ENCODE results near the gene MBD3L2.

DNA sequence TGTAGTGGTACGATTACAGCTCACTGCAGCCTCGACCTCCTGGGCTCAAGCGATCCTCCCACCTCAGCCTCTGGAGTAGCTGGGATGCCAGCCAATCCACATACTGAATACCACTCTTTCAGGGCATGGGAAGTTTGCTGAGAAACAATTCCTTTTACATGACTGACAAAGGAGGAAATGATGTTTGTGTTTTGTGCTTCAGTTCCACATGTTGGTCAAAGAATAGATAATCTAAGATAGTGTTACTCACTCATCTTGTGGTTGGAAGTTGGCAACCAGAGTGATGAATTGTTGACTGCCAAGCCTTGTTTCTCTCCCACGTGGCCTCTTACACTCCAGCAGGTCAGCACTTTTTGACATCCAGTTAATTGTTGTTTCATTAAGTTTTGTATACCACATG, 35.4 kb upstream of the MBD3L2 start:
- TF ChIP-seq ESRRA (CRISPR knock-in tag; IDR thresholded peaks at IDR 0.05; ENCODE audit: borderline replicate concordance): no peak
- TF ChIP-seq, protein P1, sequence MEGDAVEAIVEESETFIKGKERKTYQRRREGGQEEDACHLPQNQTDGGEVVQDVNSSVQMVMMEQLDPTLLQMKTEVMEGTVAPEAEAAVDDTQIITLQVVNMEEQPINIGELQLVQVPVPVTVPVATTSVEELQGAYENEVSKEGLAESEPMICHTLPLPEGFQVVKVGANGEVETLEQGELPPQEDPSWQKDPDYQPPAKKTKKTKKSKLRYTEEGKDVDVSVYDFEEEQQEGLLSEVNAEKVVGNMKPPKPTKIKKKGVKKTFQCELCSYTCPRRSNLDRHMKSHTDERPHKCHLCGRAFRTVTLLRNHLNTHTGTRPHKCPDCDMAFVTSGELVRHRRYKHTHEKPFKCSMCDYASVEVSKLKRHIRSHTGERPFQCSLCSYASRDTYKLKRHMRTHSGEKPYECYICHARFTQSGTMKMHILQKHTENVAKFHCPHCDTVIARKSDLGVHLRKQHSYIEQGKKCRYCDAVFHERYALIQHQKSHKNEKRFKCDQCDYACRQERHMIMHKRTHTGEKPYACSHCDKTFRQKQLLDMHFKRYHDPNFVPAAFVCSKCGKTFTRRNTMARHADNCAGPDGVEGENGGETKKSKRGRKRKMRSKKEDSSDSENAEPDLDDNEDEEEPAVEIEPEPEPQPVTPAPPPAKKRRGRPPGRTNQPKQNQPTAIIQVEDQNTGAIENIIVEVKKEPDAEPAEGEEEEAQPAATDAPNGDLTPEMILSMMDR (IDR thresholded peaks at IDR 0.05): no peak
- TF ChIP-seq FOXK1 (CRISPR knock-in tag; IDR thresholded peaks at IDR 0.05): no peak
- no peak for TF ChIP-seq ZNF219 (CRISPR knock-in tag; IDR thresholded peaks at IDR 0.05; ENCODE audit: borderline replicate concordance)
- TF ChIP-seq, protein P2, sequence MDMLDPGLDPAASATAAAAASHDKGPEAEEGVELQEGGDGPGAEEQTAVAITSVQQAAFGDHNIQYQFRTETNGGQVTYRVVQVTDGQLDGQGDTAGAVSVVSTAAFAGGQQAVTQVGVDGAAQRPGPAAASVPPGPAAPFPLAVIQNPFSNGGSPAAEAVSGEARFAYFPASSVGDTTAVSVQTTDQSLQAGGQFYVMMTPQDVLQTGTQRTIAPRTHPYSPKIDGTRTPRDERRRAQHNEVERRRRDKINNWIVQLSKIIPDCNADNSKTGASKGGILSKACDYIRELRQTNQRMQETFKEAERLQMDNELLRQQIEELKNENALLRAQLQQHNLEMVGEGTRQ (CRISPR knock-in tag; IDR thresholded peaks at IDR 0.05): no peak
- TF ChIP-seq GABPB1 (CRISPR knock-in tag; IDR thresholded peaks at IDR 0.05): no peak
- TF ChIP-seq SMAD3 (CRISPR knock-in tag; IDR thresholded peaks at IDR 0.05; ENCODE audit: borderline replicate concordance): no peak
- no peak for TF ChIP-seq NR2C2 (CRISPR knock-in tag; IDR thresholded peaks at IDR 0.05)
- TF ChIP-seq CREB1 (CRISPR knock-in tag; IDR thresholded peaks at IDR 0.05): no peak
- TF ChIP-seq, protein P3, sequence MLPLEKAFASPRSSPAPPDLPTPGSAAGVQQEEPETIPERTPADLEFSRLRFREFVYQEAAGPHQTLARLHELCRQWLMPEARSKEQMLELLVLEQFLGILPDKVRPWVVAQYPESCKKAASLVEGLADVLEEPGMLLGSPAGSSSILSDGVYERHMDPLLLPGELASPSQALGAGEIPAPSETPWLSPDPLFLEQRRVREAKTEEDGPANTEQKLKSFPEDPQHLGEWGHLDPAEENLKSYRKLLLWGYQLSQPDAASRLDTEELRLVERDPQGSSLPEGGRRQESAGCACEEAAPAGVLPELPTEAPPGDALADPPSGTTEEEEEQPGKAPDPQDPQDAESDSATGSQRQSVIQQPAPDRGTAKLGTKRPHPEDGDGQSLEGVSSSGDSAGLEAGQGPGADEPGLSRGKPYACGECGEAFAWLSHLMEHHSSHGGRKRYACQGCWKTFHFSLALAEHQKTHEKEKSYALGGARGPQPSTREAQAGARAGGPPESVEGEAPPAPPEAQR (CRISPR knock-in tag; IDR thresholded peaks at IDR 0.05): no peak
- TF ChIP-seq FOXJ3 (CRISPR knock-in tag; IDR thresholded peaks at IDR 0.05; ENCODE audit: borderline replicate concordance): no peak
- TF ChIP-seq, protein P4, sequence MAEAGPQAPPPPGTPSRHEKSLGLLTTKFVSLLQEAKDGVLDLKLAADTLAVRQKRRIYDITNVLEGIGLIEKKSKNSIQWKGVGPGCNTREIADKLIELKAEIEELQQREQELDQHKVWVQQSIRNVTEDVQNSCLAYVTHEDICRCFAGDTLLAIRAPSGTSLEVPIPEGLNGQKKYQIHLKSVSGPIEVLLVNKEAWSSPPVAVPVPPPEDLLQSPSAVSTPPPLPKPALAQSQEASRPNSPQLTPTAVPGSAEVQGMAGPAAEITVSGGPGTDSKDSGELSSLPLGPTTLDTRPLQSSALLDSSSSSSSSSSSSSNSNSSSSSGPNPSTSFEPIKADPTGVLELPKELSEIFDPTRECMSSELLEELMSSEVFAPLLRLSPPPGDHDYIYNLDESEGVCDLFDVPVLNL (CRISPR knock-in tag; IDR thresholded peaks at IDR 0.05; ENCODE audit: borderline replicate concordance, low read depth): no peak
- TF ChIP-seq, protein P5, sequence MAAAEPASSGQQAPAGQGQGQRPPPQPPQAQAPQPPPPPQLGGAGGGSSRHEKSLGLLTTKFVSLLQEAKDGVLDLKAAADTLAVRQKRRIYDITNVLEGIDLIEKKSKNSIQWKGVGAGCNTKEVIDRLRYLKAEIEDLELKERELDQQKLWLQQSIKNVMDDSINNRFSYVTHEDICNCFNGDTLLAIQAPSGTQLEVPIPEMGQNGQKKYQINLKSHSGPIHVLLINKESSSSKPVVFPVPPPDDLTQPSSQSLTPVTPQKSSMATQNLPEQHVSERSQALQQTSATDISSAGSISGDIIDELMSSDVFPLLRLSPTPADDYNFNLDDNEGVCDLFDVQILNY (CRISPR knock-in tag; IDR thresholded peaks at IDR 0.05): no peak
- TF ChIP-seq, protein P6, sequence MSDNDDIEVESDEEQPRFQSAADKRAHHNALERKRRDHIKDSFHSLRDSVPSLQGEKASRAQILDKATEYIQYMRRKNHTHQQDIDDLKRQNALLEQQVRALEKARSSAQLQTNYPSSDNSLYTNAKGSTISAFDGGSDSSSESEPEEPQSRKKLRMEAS (CRISPR knock-in tag; IDR thresholded peaks at IDR 0.05): no peak
